Ovary (tissue), 9 donors: ENCODE results near the gene SSH3. TPM values are rescaled to one million over a fixed set of nuclear protein-coding genes. Genes with fewer than 3 reads are reported as not detected.

Experiments used
- DNase-seq, 5 donors: peaks; one replicate each; pipeline ENCODE4 v3.0.0-alpha.2; 2019 to 2020
- H3K27ac ChIP-seq, 2 donors: fragments of 200-600 bp; one replicate each; pipeline versions ENCODE4 v1.5.1 to v1.8.0; 2019 to 2022
- H3K27me3 ChIP-seq: fragments of 200-600 bp; one replicate; pipeline ENCODE4 v1.8.0; 2022
- H3K36me3 ChIP-seq: fragments of 200-600 bp; sonication (generic); one replicate; pipeline ENCODE4 v1.5.1; 2019
- H3K4me1 ChIP-seq: one replicate; pipeline ENCODE4 v1.8.1; 2013; ENCODE audit warnings: mild to moderate bottlenecking, moderate library complexity; ENCODE audit not compliant: insufficient read depth
- H3K4me3 ChIP-seq: fragments of 200-600 bp; sonication (generic); one replicate; pipeline ENCODE4 v1.5.1; 2017
- H3K9me3 ChIP-seq, 2 donors: fragments of 200-600 bp in 1 of 2; sonication (generic) in 1 of 2; one replicate each; pipeline versions ENCODE4 v1.5.1 to v1.8.1; 2013 to 2019; ENCODE audit warnings: mild to moderate bottlenecking in 1 of 2, moderate library complexity in 1 of 2
- CTCF ChIP-seq, 3 donors: fragments of 450-650 bp in 2 of 3; fragments of 200-600 bp in 1 of 3; IDR thresholded peaks; one replicate each; pipeline versions ENCODE4 v1.5.1 to v1.8.0; 2016 to 2022; ENCODE audit warnings: antibody characterized with exemption in 3 of 3, mild to moderate bottlenecking in 1 of 3
- EP300 ChIP-seq: sonication (generic); formaldehyde crosslinking; IDR thresholded peaks from one replicate; pipeline ENCODE4 v1.6.1; 2017; ENCODE audit warnings: antibody characterized with exemption
- POLR2A ChIP-seq: fragments of 450-650 bp; IDR thresholded peaks from one replicate; pipeline ENCODE4 v1.6.1; 2017; ENCODE audit warnings: antibody characterized with exemption, mild to moderate bottlenecking, moderate library complexity
- WGBS, 3 donors: extraction: QIAGEN DNeasy Blood & Tissue Kit in 1 of 3; methylation state at CpG; one replicate each; pipeline versions ENCODE4 v1.1.5 to v1.1.7; 2013 to 2017; 5-methylcytosine and 5-hydroxymethylcytosine counted together
- intact Hi-C, 4 donors: fragments of 100-400 bp; cut with DNase I; formaldehyde crosslinking; loops; one replicate each; pipeline versions ENCODE4 v1.11.0 to v1.15.1; 2022 to 2023
- polyA plus RNA-seq, 2 donors: library from polyadenylated mRNA; stranded (reverse); fragments of 200-250 nt in 1 of 2; fragments of 350-450 nt in 1 of 2; fragmentation: Illumina TruSeq in 1 of 2; extraction: RNeasy Lipid Tissue Mini Kit (QIAGEN cat#74804) in 1 of 2; gene quantifications; one replicate each; pipeline ENCODE4 v1.2.3, GENCODE V29; 2013 to 2014
- total RNA-seq, 7 donors: library from RNA; depleted of rRNA in 2 of 7; stranded (reverse); fragments of >200 nt in 2 of 7; fragmentation: NEBNext Ultra II Directional in 3 of 7; extraction: Animal tissue kit (Norgen Biotek cat#: 25700) in 3 of 7; gene quantifications; one replicate each; pipeline versions ENCODE4 v1.1.0 to v1.2.4, GENCODE V29; 2016 to 2023
- donor health status: DM: no; HTN: no; CAD: no; lungs with moderate emphysema.
- donor health status: DM: no; HTN: no; CAD: no.
- donor health status: Bipolar disorder and iron deficiency.
- donor health status: DM: yes; HTN: yes; CAD: no.
- donor health status: DM: no; HTN: no; CAD: no.
- donor health status: DM: yes; HTN: yes; CAD: no.

Gene SSH3
- total and polyA plus RNA-seq, 9 donors = 18.1 to 69.9 (median 43.9) TPM

DNA sequence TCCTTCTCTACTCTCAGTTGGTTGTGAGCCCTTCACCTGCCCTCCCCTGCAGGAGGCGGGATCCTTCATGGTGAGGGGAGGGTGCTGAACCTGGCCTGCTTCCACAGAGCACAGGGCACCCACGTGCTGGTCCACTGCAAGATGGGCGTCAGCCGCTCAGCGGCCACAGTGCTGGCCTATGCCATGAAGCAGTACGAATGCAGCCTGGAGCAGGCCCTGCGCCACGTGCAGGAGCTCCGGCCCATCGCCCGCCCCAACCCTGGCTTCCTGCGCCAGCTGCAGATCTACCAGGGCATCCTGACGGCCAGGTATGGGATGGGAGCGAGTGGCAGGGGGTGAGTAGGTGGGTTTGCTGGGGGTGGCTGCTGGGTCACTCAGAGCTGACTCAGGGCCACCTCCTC, 6.3 kb downstream of the SSH3 start:
- no peaks in the 10 kb centered on the region for H3K36me3 ChIP-seq
- TF ChIP-seq EP300 (no peak), CTCF (IDR thresholded peaks at IDR 0.05) (no peak), POLR2A (no peak)
- DNase-seq = no peak
- WGBS, 3 donors = 87 to 90% (median 89%) methylated on average over 14 of the region's 14 CpGs
- H3K4me1 ChIP-seq = peaks cover under 1% of the 10 kb centered on the region
- no peaks in the 10 kb centered on the region for H3K9me3 ChIP-seq
- no peak overlapping the region for H3K4me3 ChIP-seq
- intact Hi-C loops = loop anchor here in 1 of 4 donors (5.0 kb wide), 1 partner anchor 37 kb away; no protein-coding TSS in a partner anchor
- no peak overlapping the region for H3K27ac ChIP-seq
- H3K27me3 ChIP-seq = no peaks in the 10 kb centered on the region

DNA sequence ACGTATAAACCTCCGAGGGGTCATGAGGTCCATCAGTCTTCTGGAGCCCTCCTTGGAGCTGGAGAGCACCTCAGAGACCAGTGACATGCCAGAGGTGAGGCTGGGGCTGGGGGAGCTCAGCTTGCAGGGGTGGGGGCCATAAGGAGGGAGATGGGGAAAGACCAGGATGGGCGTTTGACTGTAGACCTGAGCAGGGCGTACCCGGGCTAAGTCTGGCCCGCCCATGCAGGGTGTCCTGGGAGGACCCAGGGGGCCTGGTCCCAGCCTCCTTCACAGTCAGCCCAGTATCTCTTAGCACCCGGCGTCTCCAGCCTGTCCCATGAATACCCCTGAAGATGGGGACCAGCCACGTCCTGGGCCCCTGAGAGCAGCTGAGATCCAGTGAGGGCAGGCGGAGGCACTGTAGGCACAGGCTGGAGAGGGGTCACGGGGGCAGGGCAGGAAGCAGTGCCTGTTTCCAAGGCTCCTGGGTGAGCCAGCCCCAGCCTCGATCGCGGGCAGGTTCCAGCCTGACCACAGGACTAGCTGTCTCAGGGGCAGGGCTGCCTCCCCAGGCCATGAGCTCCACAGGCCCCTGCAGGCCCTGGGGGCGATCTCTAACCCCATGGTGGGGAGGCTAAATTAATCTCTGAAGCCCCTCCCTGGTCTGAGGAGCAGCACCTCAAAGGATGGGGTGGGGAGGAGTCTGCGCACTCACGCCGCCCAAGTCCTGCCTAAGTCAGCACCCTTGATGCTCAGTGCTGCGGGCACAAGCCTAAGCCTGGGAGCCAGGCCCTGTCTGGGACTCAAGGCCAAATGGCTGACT, 7.1 kb downstream of the SSH3 start:
- Histone ChIP-seq H3K36me3 (no peaks in the 10 kb centered on the region), H3K27me3 (no peaks in the 10 kb centered on the region), H3K4me3 (no peak overlapping the region), H3K4me1 (no peaks in the 10 kb centered on the region), H3K9me3 (no peaks in the 10 kb centered on the region), H3K27ac (no peak overlapping the region)
- intact Hi-C loops = no loop called here
- DNase-seq = no peak
- TF ChIP-seq POLR2A = no peak
- TF ChIP-seq CTCF (IDR thresholded peaks at IDR 0.05) = no peak
- TF ChIP-seq EP300 = no peak
- WGBS, 3 donors = 88 to 90% (median 90%) methylated on average over 14 to 19 of the region's 19 CpGs

GRCh38 chr11:67311051-67311555, 7.8 kb downstream of the SSH3 start:
- intact Hi-C loops = no loop called here
- no peaks in the 10 kb centered on the region for H3K4me1 ChIP-seq
- 84 to 88% (median 86%) methylated on average over 18 of the region's 18 CpGs for WGBS, 3 donors
- no peaks in the 10 kb centered on the region for H3K9me3 ChIP-seq
- no peaks in the 10 kb centered on the region for H3K27me3 ChIP-seq
- no peak overlapping the region for H3K27ac ChIP-seq
- H3K4me3 ChIP-seq = no peak overlapping the region
- no peaks in the 10 kb centered on the region for H3K36me3 ChIP-seq
- TF ChIP-seq POLR2A = no peak
- TF ChIP-seq CTCF (IDR thresholded peaks at IDR 0.05) = no peak
- TF ChIP-seq EP300 = no peak
- no peak for DNase-seq

DNA sequence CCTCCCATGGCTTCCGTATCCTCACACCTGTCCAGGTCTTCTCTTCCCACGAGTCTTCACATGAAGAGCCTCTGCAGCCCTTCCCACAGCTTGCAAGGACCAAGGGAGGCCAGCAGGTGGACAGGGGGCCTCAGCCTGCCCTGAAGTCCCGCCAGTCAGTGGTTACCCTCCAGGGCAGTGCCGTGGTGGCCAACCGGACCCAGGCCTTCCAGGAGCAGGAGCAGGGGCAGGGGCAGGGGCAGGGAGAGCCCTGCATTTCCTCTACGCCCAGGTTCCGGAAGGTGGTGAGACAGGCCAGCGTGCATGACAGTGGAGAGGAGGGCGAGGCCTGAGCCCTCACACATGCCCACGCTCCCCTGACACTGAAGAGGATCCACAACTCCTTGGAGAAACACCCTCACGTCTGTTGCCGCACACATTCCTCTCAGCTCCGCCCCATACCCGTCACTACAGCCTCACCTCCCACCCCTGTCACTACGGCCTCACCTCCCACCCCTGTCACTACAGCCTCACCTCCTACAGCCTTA, 8.3 kb downstream of the SSH3 start:
- no peak overlapping the region for H3K27ac ChIP-seq
- H3K9me3 ChIP-seq = no peaks in the 10 kb centered on the region
- H3K4me1 ChIP-seq = no peaks in the 10 kb centered on the region
- intact Hi-C loops = no loop called here
- TF ChIP-seq CTCF (IDR thresholded peaks at IDR 0.05) (no peak), POLR2A (no peak), EP300 (no peak)
- no peaks in the 10 kb centered on the region for H3K36me3 ChIP-seq
- H3K4me3 ChIP-seq = no peak overlapping the region
- WGBS, 3 donors = 87 to 90% (median 87%) methylated on average over 15 of the region's 15 CpGs
- no peak for DNase-seq
- H3K27me3 ChIP-seq = no peaks in the 10 kb centered on the region
